Measurements from ENCODE around the gene IPO8.
"Not testable (repeated sequence)": the region's sequence is repeated elsewhere in the genome, so short reads cannot be mapped to it uniquely, and the experiment has no call there.

Gene IPO8

DNA sequence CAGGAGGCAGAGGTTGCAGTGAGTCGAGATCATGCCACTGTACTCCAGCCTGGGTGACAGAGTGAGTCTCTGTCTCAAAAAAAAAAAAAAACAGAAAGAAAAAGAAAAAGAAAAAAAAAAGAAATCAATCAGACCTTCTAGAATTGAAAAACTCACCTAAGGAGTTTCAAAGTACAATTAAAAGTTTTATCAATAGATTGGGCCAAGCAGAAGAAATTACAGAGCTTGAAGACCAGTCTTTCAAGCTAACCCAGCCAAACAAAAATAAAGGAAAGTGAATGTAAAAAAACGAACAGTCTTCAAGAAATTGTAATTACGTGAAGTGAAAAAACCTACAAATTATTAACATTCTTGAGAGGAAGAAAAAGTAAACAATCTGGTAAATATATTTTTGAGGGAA is 93.0 kb downstream of the IPO8 start:
- DNase-seq: no peak

DNA sequence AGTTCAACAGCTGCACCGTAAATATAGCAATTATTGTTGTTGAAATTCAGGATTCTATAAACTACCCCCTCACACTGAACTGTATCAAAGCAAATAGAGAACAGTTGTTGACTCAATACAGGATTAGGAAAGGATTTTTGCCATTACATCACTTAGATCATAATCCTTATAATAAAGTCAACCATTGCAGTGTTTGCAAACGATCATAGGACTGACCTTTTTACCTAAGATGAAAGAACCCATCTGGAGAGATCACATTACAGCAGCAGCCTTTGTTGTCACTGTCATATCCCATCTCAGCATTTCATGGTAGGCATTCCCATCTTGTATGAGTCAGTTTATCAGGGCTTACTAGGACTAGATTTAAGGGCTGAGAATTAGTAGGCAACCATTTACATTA is 96.1 kb downstream of the IPO8 start:
- DNase-seq: peak; percentile 94

DNA sequence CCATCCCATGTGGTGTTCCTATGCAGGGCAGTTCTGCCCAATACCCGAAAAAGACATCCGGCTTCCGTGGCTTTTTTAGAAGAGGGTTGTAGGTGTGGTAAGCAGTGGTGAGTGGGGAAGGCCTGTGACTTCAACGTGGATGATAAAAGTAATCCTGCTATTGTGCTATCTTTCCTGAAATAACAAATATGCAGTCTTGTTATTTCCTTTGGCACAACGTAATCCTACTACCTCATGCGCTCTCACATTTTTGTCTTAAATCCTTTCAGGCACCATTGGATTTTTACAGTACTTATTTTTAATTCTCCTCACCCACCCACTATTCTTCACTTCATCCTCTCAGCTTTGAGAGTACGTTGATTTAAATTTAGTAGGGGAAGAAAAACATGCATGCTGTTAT is 96.8 kb downstream of the IPO8 start:
- no peak for DNase-seq

DNA sequence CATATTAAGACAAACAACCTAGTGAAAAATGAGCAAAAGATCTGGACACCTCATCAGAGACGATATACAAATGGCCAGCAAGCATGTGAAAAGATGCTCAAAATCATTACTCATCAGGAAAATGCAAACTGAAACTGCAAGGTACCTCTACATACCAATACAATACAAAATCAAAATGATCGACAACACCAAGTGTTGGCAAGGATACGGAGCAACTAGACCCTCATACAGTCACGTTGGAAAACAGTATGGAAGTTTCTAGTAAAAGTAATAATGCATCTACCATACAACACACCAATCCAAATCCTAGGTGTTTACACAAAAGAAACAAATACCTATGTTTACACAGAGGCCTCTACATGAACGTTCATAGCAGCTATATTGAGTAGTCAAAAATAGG is 99.9 kb downstream of the IPO8 start:
- DNase-seq: no peak

DNA sequence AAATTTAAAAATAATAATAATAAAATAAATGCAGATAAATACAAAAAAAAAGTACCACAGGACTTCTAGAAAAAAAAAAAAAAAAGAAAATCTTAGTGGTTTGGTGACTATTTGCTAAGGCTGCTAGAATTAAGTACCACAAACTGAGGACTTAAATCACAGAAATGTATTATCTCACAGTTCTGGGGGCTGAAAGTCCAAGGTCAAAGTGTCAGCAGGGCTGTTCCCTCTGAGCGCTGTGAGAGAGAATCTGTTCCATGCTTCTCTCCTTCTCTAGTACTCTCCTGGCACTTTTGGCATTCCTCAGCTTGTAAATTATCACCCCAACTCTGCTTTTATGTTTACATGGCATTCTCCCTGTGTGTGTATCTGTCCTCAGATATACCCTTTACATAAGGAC is 101.2 kb downstream of the IPO8 start:
- no peak for DNase-seq

DNA sequence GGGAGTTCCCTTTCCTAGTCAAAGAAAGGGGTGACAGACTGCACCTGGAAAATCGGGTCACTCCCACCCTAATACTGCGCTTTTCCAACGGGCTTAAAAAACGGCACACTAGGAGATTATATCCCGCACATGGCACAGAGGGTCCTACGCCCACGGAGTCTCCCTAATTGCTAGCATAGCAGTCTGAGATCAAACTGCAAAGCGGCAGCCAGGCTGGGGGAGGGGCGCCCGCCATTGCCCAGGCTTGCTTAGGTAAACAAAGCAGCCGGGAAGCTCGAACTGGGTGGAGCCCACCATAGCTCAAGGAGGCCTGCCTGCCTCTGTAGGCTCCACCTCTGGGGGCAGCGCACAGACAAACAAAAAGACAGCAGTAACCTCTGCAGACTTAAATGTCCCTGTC is 107.1 kb downstream of the IPO8 start:
- DNase-seq: not testable (repeated sequence)

DNA sequence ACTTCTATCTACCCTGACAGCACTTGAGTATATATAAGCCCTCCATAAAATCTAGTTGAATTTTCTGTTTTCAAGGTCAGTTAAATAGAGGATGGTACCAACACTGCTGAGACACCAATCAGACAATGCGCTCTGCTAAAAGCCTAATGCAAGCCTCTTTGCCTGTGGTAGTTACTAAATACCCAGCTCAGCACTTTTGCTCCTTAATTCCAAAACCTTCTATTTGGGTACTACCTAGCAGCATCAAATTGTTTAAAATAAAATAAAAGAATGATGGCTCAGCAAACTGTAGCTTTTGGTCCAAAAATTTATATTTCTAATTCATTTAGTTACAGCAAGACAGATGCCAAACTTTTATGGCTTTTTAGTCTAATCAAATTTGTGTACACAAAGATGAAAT is 107.9 kb downstream of the IPO8 start:
- no peak for DNase-seq

DNA sequence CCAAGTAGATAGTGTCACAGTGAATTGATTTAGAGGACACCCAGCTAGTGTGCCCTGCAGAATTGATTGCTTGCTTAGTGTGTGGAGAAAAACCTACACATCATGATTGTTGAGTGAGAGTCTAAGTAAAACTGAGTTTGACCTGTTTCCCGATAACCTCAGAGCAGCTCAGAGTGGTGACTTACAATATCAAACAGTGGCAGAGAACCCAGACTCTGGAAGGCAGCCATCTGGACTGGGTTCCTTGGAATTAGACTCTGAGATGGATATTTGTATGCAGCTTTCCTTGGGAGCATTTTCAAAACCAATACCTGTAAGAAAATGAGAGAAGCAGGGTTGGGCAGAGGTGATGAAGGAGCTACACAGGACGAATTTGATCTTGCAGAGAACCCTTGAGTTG is 109.8 kb downstream of the IPO8 start:
- DNase-seq: no peak

DNA sequence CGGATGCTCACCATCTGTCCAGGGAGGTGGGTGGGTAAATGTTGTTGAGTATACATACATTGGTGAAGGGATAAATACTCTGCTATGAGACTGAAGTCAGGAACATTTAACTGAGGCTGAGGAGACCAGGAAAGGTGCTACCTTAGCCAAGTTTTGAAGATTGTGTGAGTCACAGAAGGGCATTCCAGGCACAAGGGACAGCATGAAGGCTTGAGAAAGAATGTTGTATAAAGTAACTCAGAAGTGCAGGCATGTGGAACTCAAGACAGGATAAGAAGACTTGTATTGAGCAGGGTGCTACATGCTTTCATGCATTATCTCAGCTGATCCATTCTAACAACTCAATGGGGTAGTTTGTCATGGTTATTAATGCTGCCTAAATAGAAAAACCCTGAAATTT is 112.7 kb downstream of the IPO8 start:
- no peak for DNase-seq

DNA sequence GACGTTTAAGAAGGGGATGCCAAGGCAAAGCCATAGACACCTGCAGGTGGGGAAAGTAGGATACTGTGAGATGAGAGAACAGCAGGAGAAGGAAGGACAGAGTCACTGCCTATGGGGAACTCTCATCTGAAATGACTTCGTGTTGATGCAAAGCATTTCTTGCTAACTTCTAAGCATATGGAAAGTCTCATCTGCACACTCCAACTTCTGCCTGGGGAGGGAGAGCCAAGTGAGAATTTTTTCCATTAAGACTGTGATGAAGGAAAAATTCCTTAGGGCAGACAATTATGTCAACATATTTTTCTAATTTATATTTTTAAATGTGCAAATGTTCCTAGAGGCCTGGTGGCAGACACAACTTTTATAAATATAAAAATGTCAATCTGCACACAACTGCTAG is 115.3 kb downstream of the IPO8 start:
- DNase-seq: no peak
